ENCODE measurements around the gene DENND2C. TPM values are rescaled to one million over a fixed set of nuclear protein-coding genes. Genes with fewer than 3 reads are reported as not detected.

The DENND2C gene
- total and polyA plus RNA-seq, 9 donors, result 1.5 to 3.6 (median 2.6) TPM

GRCh38 chr1:114588196-114588689 is 81.6 kb downstream of the DENND2C start:
- Histone ChIP-seq H3K4me3 (no peak overlapping the region), H3K4me1 (ENCODE audit: insufficient read depth) (no peaks in the 10 kb centered on the region), H3K27ac (no peak overlapping the region), H3K36me3 (no peaks in the 10 kb centered on the region), H3K9me3 (no peaks in the 10 kb centered on the region), H3K27me3 (no peaks in the 10 kb centered on the region)
- intact Hi-C loops (cut with DNase I), result no loop called here
- TF ChIP-seq, protein P1, sequence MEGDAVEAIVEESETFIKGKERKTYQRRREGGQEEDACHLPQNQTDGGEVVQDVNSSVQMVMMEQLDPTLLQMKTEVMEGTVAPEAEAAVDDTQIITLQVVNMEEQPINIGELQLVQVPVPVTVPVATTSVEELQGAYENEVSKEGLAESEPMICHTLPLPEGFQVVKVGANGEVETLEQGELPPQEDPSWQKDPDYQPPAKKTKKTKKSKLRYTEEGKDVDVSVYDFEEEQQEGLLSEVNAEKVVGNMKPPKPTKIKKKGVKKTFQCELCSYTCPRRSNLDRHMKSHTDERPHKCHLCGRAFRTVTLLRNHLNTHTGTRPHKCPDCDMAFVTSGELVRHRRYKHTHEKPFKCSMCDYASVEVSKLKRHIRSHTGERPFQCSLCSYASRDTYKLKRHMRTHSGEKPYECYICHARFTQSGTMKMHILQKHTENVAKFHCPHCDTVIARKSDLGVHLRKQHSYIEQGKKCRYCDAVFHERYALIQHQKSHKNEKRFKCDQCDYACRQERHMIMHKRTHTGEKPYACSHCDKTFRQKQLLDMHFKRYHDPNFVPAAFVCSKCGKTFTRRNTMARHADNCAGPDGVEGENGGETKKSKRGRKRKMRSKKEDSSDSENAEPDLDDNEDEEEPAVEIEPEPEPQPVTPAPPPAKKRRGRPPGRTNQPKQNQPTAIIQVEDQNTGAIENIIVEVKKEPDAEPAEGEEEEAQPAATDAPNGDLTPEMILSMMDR (IDR thresholded peaks at IDR 0.05), result no peak
- TF ChIP-seq EP300 (IDR thresholded peaks at IDR 0.05), result no peak
- WGBS, 3 donors, result 47 to 61% (median 48%) methylated on average over 2 of the region's 2 CpGs
- no peak for DNase-seq

GRCh38 chr1:114587203-114587991 is 82.5 kb downstream of the DENND2C start:
- intact Hi-C loops (cut with DNase I), result no loop called here
- 78 to 86% (median 83%) methylated on average over 16 of the region's 16 CpGs for WGBS, 3 donors

DNA sequence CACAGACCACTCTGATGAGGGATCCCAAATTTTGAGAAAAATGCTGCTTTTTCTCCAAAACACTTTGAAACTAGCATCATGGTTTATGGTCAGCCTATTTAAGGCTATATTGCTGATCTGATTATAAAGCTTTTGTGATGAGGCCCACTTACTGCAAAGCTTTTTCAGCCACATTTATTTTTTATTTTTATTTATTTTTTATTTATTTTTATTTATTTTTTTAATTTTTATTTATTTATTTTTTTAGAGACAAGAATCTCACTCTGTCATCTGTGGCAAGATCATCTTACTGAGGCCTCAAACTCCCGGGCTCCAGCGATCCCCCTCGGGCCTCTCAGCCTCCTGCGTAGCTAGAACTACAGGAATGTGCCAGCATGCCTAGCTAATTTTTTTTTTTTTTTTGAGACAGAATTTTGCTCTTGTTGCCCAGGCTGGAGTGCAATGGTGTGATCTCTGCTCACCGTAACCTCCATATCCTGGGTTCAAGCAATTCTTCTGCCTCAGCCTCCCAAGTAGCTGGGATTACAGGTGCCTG is 83.3 kb downstream of the DENND2C start:
- Histone ChIP-seq H3K9me3 (no peaks in the 10 kb centered on the region), H3K4me3 (no peak overlapping the region), H3K36me3 (no peaks in the 10 kb centered on the region), H3K4me1 (ENCODE audit: insufficient read depth) (peaks cover 3% of the 10 kb centered on the region), H3K27me3 (no peaks in the 10 kb centered on the region), H3K27ac (no peak overlapping the region)
- WGBS, 3 donors, result 94 to 98% (median 95%) methylated on average over 5 of the region's 5 CpGs
- DNase-seq, result no peak
- intact Hi-C loops (cut with DNase I), result no loop called here
- TF ChIP-seq POLR2A (IDR thresholded peaks at IDR 0.05) (no peak), EP300 (IDR thresholded peaks at IDR 0.05) (no peak)
- TF ChIP-seq, protein P1 (IDR thresholded peaks at IDR 0.05), result no peak

More at GRCh38 chr1:114587203-114587991, 82.5 kb downstream of the DENND2C start:
- Histone ChIP-seq H3K4me3 (no peak overlapping the region), H3K4me1 (ENCODE audit: insufficient read depth) (no peaks in the 10 kb centered on the region), H3K9me3 (no peaks in the 10 kb centered on the region), H3K27me3 (no peaks in the 10 kb centered on the region), H3K27ac (no peak overlapping the region), H3K36me3 (no peaks in the 10 kb centered on the region)
- TF ChIP-seq, protein P1 (IDR thresholded peaks at IDR 0.05), result no peak
- TF ChIP-seq POLR2A (IDR thresholded peaks at IDR 0.05) (no peak), EP300 (IDR thresholded peaks at IDR 0.05) (no peak)
- no peak for DNase-seq

DNA sequence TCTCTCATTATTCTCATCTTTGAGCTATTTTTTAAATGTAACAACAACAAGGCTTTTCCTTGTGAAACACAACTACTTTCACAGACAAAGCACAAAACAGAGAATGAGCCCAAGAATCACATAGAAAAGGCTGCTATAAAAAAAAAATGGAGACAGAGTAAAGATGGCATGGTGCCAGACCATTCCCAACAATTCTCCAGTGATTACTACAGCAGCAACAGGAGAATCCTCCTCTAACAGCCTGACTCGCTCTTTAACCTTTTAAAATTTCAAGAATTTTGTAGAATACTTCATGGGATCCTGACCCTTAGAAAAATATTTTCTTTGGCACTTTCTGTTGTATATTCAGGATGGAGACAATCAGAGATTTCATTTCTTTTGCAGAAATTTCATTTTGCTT is 84.6 kb downstream of the DENND2C start:
- Histone ChIP-seq H3K27me3 (no peaks in the 10 kb centered on the region), H3K4me3 (no peak overlapping the region), H3K9me3 (no peaks in the 10 kb centered on the region), H3K27ac (no peak overlapping the region), H3K4me1 (ENCODE audit: insufficient read depth) (peaks cover 3% of the 10 kb centered on the region), H3K36me3 (no peaks in the 10 kb centered on the region)
- TF ChIP-seq EP300 (IDR thresholded peaks at IDR 0.05) (no peak), POLR2A (IDR thresholded peaks at IDR 0.05) (no peak)
- TF ChIP-seq, protein P1 (IDR thresholded peaks at IDR 0.05), result no peak
- intact Hi-C loops (cut with DNase I), result no loop called here
- DNase-seq, result no peak
- WGBS, 3 donors, result 25 to 47% (median 41%) methylated on average over 1 of the region's 1 CpG

Data from ovary (tissue), 9 donors.